H1 (cell line): Measurements from ENCODE around the gene P2RY14. TPM values are rescaled to one million over a fixed set of nuclear protein-coding genes. Genes with fewer than 3 reads are reported as not detected.

Experiments used
- CHD1 ChIP-seq: IDR thresholded peaks from 2 replicates; pipeline ENCODE4 v1.6.1; 2012; ENCODE audit warnings: low read depth, low read length, improper control_type of control experiment
- CHD7 ChIP-seq: fragments of 300-600 bp; sonication (generic); IDR thresholded peaks from 2 replicates; pipeline ENCODE4 v1.7.1; 2012; ENCODE audit warnings: low read length, moderate library complexity, mild to moderate bottlenecking, inconsistent platforms; ENCODE audit not compliant: insufficient replicate concordance
- HDAC6 ChIP-seq: IDR thresholded peaks from one replicate; pipeline ENCODE4 v1.7.1; 2012; ENCODE audit warnings: low read depth, mild to moderate bottlenecking, inconsistent platforms, low read length, moderate library complexity
- RNF2 ChIP-seq: fragments of 200-900, 300-1000 bp; sonication (generic); IDR thresholded peaks from 2 replicates; pipeline ENCODE4 v1.7.1; 2016; ENCODE audit warnings: borderline replicate concordance, low read depth, mild to moderate bottlenecking, antibody characterized with exemption, low read length; ENCODE audit not compliant: poor library complexity, severe bottlenecking; ENCODE audit errors: missing control alignments
- SAP30 ChIP-seq: fragments of 300-600 bp; sonication (generic); IDR thresholded peaks from 2 replicates; pipeline ENCODE4 v1.7.1; 2012; ENCODE audit warnings: low read length, moderate library complexity, mild to moderate bottlenecking, inconsistent platforms; ENCODE audit not compliant: insufficient read depth, insufficient replicate concordance
- SIN3A ChIP-seq, 2 experiments: IDR thresholded peaks in 1 of 2; conservative IDR thresholded peaks in 1 of 2; 2 replicates each; pipeline ENCODE4 v1.6.1; 2011 to 2012; ENCODE audit warnings: low read length in 2 of 2, improper control_type of control experiment in 1 of 2, low read depth in 1 of 2, mild to moderate bottlenecking in 1 of 2
- SP1 ChIP-seq: IDR thresholded peaks from 2 replicates; pipeline ENCODE4 v1.6.1; 2011; ENCODE audit warnings: low read depth, low read length
- SP2 ChIP-seq: IDR thresholded peaks from 2 replicates; pipeline ENCODE4 v1.6.1; 2012; ENCODE audit warnings: mild to moderate bottlenecking, low read length, inconsistent platforms
- polyA plus RNA-seq, 7 experiments: library from polyadenylated mRNA; depleted of rRNA in 3 of 7; stranded (reverse) in 5 of 7; unstranded in 2 of 7; fragments of >200 nt in 5 of 7; fragments of 200-250 nt in 2 of 7; gene quantifications; 1 replicate in 5 of 7; 2 replicates in 1 of 7; 4 replicates in 1 of 7; pipeline versions ENCODE4 v1.2.1 to v1.2.3, GENCODE V29; 2011 to 2013; ENCODE audit warnings: missing spikeins in 2 of 7, mixed read lengths in 2 of 7
- total RNA-seq: library from RNA; stranded (reverse); fragmentation: NEBNext Ultra II Directional; extraction: Animal tissue kit (Norgen Biotek cat#: 25700); gene quantifications from 2 replicates; pipeline ENCODE4 v1.2.1, GENCODE V29; 2021

P2RY14 gene
- total and polyA plus RNA-seq, 2 of the 8 experiments (the other 6 are each of a cell fraction or from before 2014, with no cell fraction given): not detected

DNA sequence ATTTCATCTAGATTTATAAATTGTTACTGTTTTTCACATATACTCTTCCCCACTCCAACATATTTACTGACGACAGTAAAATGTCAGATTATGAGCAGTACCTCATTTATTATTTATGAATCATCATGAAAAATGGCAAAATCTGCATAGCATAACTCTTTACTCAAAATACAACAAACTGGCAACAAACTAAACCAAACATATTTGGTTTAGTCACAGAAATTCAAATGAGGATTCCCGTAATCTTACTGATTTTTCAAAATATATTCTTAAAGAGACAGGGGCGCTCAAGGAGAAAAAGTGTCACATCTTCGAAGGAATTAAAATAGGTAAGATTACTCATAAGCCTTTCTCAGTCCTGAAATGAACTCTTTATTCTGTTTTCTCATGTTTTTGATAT is 41.3 kb upstream of the P2RY14 start (continued):
- no peak for TF ChIP-seq CHD7
- no peak for TF ChIP-seq SIN3A (conservative IDR thresholded peaks at IDR 0.05 in 1 of 2, IDR thresholded peaks at IDR 0.05 in 1 of 2; ENCODE audit: low read depth in 1 of 2, low read length in 2 of 2)
- TF ChIP-seq SAP30: no peak
- no peak for TF ChIP-seq RNF2
- TF ChIP-seq HDAC6: no peak
- no peak for TF ChIP-seq CHD1
- no peak for TF ChIP-seq SP2
- TF ChIP-seq SP1: no peak
